ENCODE data around the gene LEMD2. TPM values are rescaled to one million over a fixed set of nuclear protein-coding genes. Genes with fewer than 3 reads are reported as not detected.

LEMD2 gene
- total RNA-seq, 1 experiment from 2014 or later, result 43.9 TPM

DNA sequence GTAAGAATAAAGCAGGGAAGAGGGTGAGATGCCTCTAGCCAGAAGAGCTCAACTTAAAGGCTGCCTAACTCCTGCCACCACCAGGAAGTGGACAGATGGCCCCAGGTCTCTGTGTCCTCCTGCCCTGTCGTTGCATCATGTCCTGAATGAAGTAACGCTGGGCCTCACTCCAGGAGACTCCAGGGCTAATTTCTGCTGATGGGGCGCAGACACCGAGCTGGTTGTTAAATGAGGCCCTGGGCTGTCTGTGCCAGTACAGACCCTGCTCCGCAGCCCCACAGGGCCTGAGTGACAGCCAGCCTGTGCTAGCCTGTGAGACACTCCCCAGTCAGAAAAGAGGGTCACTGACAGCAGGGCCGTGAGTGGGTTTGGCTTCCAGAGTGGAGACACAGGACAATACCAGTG lies 48.7 kb downstream of the LEMD2 start:
- POLR2A ChIA-PET, result interaction anchor here (0.7 kb wide), 1 partner anchor 23 kb away, joined by 3 read pairs; no protein-coding TSS in a partner anchor
- H3K4me3 ChIP-seq (replicated peaks in 1 of 2; ENCODE audit: low read depth in 1 of 2, low read length in 2 of 2), result no peak overlapping the region
- no peaks in the 10 kb centered on the region for H3K79me2 ChIP-seq (ENCODE audit: insufficient read depth, low read length)
- no peaks in the 10 kb centered on the region for H4K20me1 ChIP-seq (ENCODE audit: insufficient read depth)
- no peaks in the 10 kb centered on the region for H3K9me2 ChIP-seq (ENCODE audit: insufficient read depth)
- H3K27ac ChIP-seq (ENCODE audit: low read depth, low read length), result no peak overlapping the region
- no TSS peak for BruUV-seq (replicated peaks)
- RAD21 ChIA-PET (ENCODE audit: low non-redundant PET in 1 of 2, low total read pairs in 2 of 2, uncharacterized antibody in 2 of 2, unreplicated experiment in 2 of 2), result no interaction called here
- no peaks in the 10 kb centered on the region for H3K9me3 ChIP-seq (ENCODE audit: control insufficient read depth in 1 of 2, insufficient read depth in 1 of 2, low read depth in 1 of 2, low read length in 2 of 2)
- peaks cover 2 to 9% of the 10 kb centered on the region in 2 experiments; a peak in 3 of 4 replicates for H3K4me1 ChIP-seq (ENCODE audit: control insufficient read depth in 1 of 2, insufficient read depth in 2 of 2, low read length in 2 of 2)
- intact Hi-C loops (cut with micrococcal nuclease), result no loop called here
- H3K9ac ChIP-seq (ENCODE audit: low read length), result no peak overlapping the region
- DNase-seq (ENCODE audit: low read depth, low spot score) (no peak), ATAC-seq (no peak)
- H3K36me3 ChIP-seq (ENCODE audit: control insufficient read depth in 1 of 2, insufficient read depth in 2 of 2, low read length in 2 of 2), result no peaks in the 10 kb centered on the region
- no peak for TF ChIP-seq EZH2 (IDR thresholded peaks at IDR 0.05)
- CTCF ChIA-PET, result no interaction called here
- no peak overlapping the region for H3K4me2 ChIP-seq (ENCODE audit: low read length)
- no peak overlapping the region for H2AFZ ChIP-seq (ENCODE audit: low read depth, low read length, poor library complexity, severe bottlenecking)
- H3K27me3 ChIP-seq (ENCODE audit: insufficient read depth, low read length), result peaks cover 6% of the 10 kb centered on the region; the same call in 1 of the 2 replicates

DNA sequence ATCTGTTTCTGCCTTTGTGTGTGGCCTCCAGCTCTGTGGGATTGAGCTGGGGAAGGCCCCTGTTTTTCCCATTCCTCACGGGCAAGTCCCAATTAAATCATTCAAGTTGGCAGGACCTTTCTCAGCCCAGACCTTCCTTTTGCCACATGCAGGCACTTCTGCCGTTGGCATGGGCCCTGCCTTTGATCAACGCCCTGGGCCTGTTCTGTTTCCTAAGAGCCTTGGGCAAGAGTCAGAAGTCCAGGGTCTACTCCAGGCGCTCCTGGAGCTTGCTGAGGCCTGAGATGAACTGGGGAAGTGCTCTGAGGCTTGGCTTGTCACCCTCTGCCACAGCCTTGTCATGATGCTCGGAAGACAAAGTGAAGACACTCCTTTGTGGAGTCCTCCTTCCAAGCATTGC lies 49.4 kb downstream of the LEMD2 start:
- ChIA-PET RAD21 (ENCODE audit: low non-redundant PET in 1 of 2, low total read pairs in 2 of 2, uncharacterized antibody in 2 of 2, unreplicated experiment in 2 of 2) (no interaction called here), CTCF (no interaction called here), POLR2A (interaction anchor here (0.7 kb wide), 1 partner anchor 23 kb away, joined by 3 read pairs; no protein-coding TSS in a partner anchor)
- no peak overlapping the region for H3K4me2 ChIP-seq (ENCODE audit: low read length)
- H4K20me1 ChIP-seq (ENCODE audit: insufficient read depth), result no peaks in the 10 kb centered on the region
- intact Hi-C loops (cut with micrococcal nuclease), result no loop called here
- H3K9me2 ChIP-seq (ENCODE audit: insufficient read depth), result no peaks in the 10 kb centered on the region
- H3K9me3 ChIP-seq (ENCODE audit: control insufficient read depth in 1 of 2, insufficient read depth in 1 of 2, low read depth in 1 of 2, low read length in 2 of 2), result no peaks in the 10 kb centered on the region
- no TSS peak for BruUV-seq (replicated peaks)
- H3K4me1 ChIP-seq (ENCODE audit: control insufficient read depth in 1 of 2, insufficient read depth in 2 of 2, low read length in 2 of 2), result peaks cover 0 to 7% of the 10 kb centered on the region in 2 experiments; a peak in 2 of 4 replicates
- no peak overlapping the region for H3K9ac ChIP-seq (ENCODE audit: low read length)
- H3K27ac ChIP-seq (ENCODE audit: low read depth, low read length), result no peak overlapping the region
- H2AFZ ChIP-seq (ENCODE audit: low read depth, low read length, poor library complexity, severe bottlenecking), result no peak overlapping the region
- DNase-seq (ENCODE audit: low read depth, low spot score) (no peak), ATAC-seq (no peak)
- H3K79me2 ChIP-seq (ENCODE audit: insufficient read depth, low read length), result no peaks in the 10 kb centered on the region
- peaks cover 6% of the 10 kb centered on the region; the same call in 1 of the 2 replicates for H3K27me3 ChIP-seq (ENCODE audit: insufficient read depth, low read length)
- TF ChIP-seq POLR2A (IDR thresholded peaks at IDR 0.05; ENCODE audit: borderline replicate concordance, extremely low read depth, insufficient read depth, insufficient read length), result no peak
- no peak for TF ChIP-seq SP1 (IDR thresholded peaks at IDR 0.05; ENCODE audit: low read depth)
- TF ChIP-seq, protein P1, sequence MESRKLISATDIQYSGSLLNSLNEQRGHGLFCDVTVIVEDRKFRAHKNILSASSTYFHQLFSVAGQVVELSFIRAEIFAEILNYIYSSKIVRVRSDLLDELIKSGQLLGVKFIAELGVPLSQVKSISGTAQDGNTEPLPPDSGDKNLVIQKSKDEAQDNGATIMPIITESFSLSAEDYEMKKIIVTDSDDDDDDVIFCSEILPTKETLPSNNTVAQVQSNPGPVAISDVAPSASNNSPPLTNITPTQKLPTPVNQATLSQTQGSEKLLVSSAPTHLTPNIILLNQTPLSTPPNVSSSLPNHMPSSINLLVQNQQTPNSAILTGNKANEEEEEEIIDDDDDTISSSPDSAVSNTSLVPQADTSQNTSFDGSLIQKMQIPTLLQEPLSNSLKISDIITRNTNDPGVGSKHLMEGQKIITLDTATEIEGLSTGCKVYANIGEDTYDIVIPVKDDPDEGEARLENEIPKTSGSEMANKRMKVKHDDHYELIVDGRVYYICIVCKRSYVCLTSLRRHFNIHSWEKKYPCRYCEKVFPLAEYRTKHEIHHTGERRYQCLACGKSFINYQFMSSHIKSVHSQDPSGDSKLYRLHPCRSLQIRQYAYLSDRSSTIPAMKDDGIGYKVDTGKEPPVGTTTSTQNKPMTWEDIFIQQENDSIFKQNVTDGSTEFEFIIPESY (IDR thresholded peaks at IDR 0.05; ENCODE audit: extremely low read depth, insufficient replicate concordance, low read length), result no peak
- TF ChIP-seq ZNF274 (IDR thresholded peaks at IDR 0.05; ENCODE audit: low read depth, low read length), result no peak
- TF ChIP-seq ELF1 (IDR thresholded peaks at IDR 0.05; ENCODE audit: borderline replicate concordance, low read depth), result no peak
- no peak for TF ChIP-seq EZH2phosphoT487 (IDR thresholded peaks at IDR 0.05; ENCODE audit: borderline replicate concordance)
- no peaks in the 10 kb centered on the region for H3K36me3 ChIP-seq (ENCODE audit: control insufficient read depth in 1 of 2, insufficient read depth in 2 of 2, low read length in 2 of 2)
- H3K4me3 ChIP-seq (replicated peaks in 1 of 2; ENCODE audit: low read depth in 1 of 2, low read length in 2 of 2), result no peak overlapping the region
